Measurements from ENCODE around the gene OLFML2A. TPM values are rescaled to one million over a fixed set of nuclear protein-coding genes. Genes with fewer than 3 reads are reported as not detected.

The OLFML2A gene
- total and polyA plus RNA-seq, 2 of the 13 experiments (the other 11 are each of a cell fraction or from before 2014, with no cell fraction given) = 0.01 to 0.02 TPM

DNA sequence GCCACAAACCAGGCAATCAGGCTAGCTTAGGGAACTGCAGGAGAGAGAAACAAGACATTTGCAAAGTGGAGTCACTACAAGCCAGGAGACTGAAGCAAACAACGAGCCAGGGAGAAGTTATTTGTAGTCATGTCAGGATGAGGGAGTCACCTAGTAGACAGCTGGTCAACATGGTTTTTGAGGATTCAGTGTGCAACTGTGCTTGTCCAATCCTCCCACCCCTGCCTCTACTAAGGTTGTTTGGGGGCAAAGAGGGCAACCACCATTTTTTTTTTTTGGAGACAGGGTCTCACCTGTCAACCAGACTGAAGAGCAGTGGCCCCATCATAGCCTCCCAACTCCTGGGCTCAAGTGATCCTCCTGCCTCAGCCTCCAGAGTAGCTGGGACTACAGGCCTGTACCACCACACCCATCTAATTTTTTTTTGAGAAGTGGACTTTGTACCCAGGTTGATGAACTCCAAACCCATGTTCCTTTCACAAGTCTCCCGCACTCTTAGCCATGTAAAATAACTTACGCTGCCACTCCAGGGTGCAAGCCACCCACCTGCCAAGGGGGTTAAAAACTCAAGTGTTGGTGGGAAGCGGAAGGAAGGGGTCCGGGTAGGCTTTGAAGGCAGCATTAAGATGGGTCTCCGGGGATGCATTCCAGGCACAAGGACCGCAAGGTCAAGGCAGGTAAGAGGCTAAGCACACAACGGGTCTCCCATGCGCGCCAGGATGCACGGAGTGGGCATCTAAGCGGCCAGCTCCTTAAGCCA, 83.8 kb downstream of the OLFML2A start:
- Histone ChIP-seq H3K79me2 (ENCODE audit: insufficient read depth, low read length) (peaks cover 29% of the 10 kb centered on the region), H3K9me3 (ENCODE audit: low read length) (no peaks in the 10 kb centered on the region), H2AFZ (ENCODE audit: low read length) (no peak overlapping the region), H4K20me1 (ENCODE audit: insufficient read depth, low read length) (peaks cover 43% of the 10 kb centered on the region), H3K27ac (ENCODE audit: extremely low read length, insufficient read depth, low read length) (peak overlapping the region; percentile 95), H3K36me3 (replicated peaks in 1 of 2; ENCODE audit: control insufficient read depth in 1 of 2, insufficient read depth in 2 of 2, low read length in 2 of 2) (peaks cover 17 to 37% of the 10 kb centered on the region in 2 experiments), H3K4me1 (ENCODE audit: insufficient read depth, low read length) (peaks cover 42% of the 10 kb centered on the region), H3K4me3 (replicated peaks in 1 of 3; ENCODE audit: insufficient read depth in 1 of 3, low read depth in 2 of 3, low read length in 3 of 3) (peak overlapping the region; percentile 89 to 97 (median 91)), H3K27me3 (ENCODE audit: control insufficient read depth in 1 of 2, insufficient read depth in 2 of 2, low read length in 2 of 2) (no peaks in the 10 kb centered on the region; a peak in 1 of 5 replicates), H3K9ac (ENCODE audit: insufficient read depth, low read depth, low read length) (peak overlapping the region; percentile 96), H3K4me2 (ENCODE audit: low read depth, low read length) (peak overlapping the region; percentile 98)
- FAIRE-seq (no peak), ATAC-seq (no peak), DNase-seq (ENCODE audit: low spot score) (no peak)
- BruUV-seq (replicated peaks) = no TSS peak
- 0% methylated on average over 6 of the region's 12 CpGs for WGBS (ENCODE audit: low lambda C conversion rate)
- intact Hi-C loops (cut with micrococcal nuclease; ENCODE audit: unreplicated experiment) (loop anchor here (10.0 kb wide), 1 partner anchor 284 kb away; the partner anchor contains the start of gene SCAI), in situ Hi-C loops (cut with HindIII; ENCODE audit: extremely low pct_ligation_motif_present, low pct_unique_long_range_greater_than_20kb) (no loop called here)
- POLR2A ChIA-PET = interaction anchor here (0.6 to 4.1 kb wide), 12 partner anchors 9 to 196 kb away, joined by 3 to 26 read pairs (median 4); partner anchors contain the start of genes GOLGA1, NR6A1 and WDR38
- CTCF ChIA-PET (ENCODE audit: low intra/inter-chr PET ratio, low total read pairs) = no interaction called here
- TF ChIP-seq POLR2G (IDR thresholded peaks at IDR 0.05; ENCODE audit: low read depth, low read length) (0 out of 2 replicates have a peak, but pooled peaks have one; percentile 16), POLR2A (IDR thresholded peaks at IDR 0.05; ENCODE audit: insufficient read depth in 1 of 2, low read depth in 2 of 2, low read length in 2 of 2) (0 out of 4 replicates have a peak, but pooled peaks of 1 of the 2 experiments have one; percentile 32), KDM5B (CRISPR knock-in tag; IDR thresholded peaks at IDR 0.05; ENCODE audit: borderline replicate concordance) (peak; percentile 13; the same call in 1 of the 2 replicates), KDM5A (IDR thresholded peaks at IDR 0.05; ENCODE audit: borderline replicate concordance, low read length) (0 out of 2 replicates have a peak, but pooled peaks have one; percentile 21), SOX5 (CRISPR knock-in tag; IDR thresholded peaks at IDR 0.05; ENCODE audit: borderline replicate concordance) (0 out of 2 replicates have a peak, but pooled peaks have one; percentile 16), TEAD3 (CRISPR knock-in tag; optimal IDR thresholded peaks at IDR 0.05; ENCODE audit: borderline replicate concordance) (peak; percentile 11), ZNF839 (CRISPR knock-in tag; IDR thresholded peaks at IDR 0.05; ENCODE audit: borderline replicate concordance) (no peak)
- TF ChIP-seq, protein P1, sequence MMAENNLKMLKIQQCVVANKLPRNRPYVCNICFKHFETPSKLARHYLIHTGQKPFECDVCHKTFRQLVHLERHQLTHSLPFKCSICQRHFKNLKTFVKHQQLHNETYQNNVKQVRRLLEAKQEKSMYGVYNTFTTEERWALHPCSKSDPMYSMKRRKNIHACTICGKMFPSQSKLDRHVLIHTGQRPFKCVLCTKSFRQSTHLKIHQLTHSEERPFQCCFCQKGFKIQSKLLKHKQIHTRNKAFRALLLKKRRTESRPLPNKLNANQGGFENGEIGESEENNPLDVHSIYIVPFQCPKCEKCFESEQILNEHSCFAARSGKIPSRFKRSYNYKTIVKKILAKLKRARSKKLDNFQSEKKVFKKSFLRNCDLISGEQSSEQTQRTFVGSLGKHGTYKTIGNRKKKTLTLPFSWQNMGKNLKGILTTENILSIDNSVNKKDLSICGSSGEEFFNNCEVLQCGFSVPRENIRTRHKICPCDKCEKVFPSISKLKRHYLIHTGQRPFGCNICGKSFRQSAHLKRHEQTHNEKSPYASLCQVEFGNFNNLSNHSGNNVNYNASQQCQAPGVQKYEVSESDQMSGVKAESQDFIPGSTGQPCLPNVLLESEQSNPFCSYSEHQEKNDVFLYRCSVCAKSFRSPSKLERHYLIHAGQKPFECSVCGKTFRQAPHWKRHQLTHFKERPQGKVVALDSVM (CRISPR knock-in tag; IDR thresholded peaks at IDR 0.05) = peak; percentile 90
- TF ChIP-seq, protein P2, sequence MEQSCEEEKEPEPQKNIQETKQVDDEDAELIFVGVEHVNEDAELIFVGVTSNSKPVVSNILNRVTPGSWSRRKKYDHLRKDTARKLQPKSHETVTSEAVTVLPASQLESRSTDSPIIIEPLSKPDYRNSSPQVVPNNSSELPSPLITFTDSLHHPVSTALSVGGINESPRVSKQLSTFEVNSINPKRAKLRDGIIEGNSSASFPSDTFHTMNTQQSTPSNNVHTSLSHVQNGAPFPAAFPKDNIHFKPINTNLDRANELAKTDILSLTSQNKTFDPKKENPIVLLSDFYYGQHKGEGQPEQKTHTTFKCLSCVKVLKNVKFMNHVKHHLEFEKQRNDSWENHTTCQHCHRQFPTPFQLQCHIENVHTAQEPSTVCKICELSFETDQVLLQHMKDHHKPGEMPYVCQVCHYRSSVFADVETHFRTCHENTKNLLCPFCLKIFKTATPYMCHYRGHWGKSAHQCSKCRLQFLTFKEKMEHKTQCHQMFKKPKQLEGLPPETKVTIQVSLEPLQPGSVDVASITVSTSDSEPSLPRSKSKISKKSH (CRISPR knock-in tag; IDR thresholded peaks at IDR 0.05; ENCODE audit: borderline replicate concordance) = 0 out of 2 replicates have a peak, but pooled peaks have one; percentile 12
- TF ChIP-seq, protein P3, sequence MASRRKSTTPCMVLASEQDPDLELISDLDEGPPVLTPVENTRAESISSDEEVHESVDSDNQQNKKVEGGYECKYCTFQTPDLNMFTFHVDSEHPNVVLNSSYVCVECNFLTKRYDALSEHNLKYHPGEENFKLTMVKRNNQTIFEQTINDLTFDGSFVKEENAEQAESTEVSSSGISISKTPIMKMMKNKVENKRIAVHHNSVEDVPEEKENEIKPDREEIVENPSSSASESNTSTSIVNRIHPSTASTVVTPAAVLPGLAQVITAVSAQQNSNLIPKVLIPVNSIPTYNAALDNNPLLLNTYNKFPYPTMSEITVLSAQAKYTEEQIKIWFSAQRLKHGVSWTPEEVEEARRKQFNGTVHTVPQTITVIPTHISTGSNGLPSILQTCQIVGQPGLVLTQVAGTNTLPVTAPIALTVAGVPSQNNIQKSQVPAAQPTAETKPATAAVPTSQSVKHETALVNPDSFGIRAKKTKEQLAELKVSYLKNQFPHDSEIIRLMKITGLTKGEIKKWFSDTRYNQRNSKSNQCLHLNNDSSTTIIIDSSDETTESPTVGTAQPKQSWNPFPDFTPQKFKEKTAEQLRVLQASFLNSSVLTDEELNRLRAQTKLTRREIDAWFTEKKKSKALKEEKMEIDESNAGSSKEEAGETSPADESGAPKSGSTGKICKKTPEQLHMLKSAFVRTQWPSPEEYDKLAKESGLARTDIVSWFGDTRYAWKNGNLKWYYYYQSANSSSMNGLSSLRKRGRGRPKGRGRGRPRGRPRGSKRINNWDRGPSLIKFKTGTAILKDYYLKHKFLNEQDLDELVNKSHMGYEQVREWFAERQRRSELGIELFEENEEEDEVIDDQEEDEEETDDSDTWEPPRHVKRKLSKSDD (CRISPR knock-in tag; IDR thresholded peaks at IDR 0.05; ENCODE audit: low read depth) = 0 out of 2 replicates have a peak, but pooled peaks have one; percentile 5
- TF ChIP-seq, protein P4, sequence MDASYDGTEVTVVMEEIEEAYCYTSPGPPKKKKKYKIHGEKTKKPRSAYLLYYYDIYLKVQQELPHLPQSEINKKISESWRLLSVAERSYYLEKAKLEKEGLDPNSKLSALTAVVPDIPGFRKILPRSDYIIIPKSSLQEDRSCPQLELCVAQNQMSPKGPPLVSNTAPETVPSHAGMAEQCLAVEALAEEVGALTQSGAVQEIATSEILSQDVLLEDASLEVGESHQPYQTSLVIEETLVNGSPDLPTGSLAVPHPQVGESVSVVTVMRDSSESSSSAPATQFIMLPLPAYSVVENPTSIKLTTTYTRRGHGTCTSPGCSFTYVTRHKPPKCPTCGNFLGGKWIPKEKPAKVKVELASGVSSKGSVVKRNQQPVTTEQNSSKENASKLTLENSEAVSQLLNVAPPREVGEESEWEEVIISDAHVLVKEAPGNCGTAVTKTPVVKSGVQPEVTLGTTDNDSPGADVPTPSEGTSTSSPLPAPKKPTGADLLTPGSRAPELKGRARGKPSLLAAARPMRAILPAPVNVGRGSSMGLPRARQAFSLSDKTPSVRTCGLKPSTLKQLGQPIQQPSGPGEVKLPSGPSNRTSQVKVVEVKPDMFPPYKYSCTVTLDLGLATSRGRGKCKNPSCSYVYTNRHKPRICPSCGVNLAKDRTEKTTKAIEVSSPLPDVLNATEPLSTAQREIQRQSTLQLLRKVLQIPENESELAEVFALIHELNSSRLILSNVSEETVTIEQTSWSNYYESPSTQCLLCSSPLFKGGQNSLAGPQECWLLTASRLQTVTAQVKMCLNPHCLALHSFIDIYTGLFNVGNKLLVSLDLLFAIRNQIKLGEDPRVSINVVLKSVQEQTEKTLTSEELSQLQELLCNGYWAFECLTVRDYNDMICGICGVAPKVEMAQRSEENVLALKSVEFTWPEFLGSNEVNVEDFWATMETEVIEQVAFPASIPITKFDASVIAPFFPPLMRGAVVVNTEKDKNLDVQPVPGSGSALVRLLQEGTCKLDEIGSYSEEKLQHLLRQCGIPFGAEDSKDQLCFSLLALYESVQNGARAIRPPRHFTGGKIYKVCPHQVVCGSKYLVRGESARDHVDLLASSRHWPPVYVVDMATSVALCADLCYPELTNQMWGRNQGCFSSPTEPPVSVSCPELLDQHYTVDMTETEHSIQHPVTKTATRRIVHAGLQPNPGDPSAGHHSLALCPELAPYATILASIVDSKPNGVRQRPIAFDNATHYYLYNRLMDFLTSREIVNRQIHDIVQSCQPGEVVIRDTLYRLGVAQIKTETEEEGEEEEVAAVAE (CRISPR knock-in tag; IDR thresholded peaks at IDR 0.05; ENCODE audit: borderline replicate concordance) = 0 out of 2 replicates have a peak, but pooled peaks have one; percentile 5

All from HepG2 (cell line).